ENCODE measurements around the gene DIAPH3.

DIAPH3 gene

GRCh38 chr13:59793107-59793506, 370.6 kb downstream of the DIAPH3 start:
- no peak for DNase-seq (ENCODE audit: low read depth in 1 of 2, low spot score in 1 of 2)

- no peak for DNase-seq (ENCODE audit: low read depth in 1 of 2, low spot score in 1 of 2)
Observed at GRCh38 chr13:59790626-59791025, 373.1 kb downstream of the DIAPH3 start.

- DNase-seq (ENCODE audit: low read depth in 1 of 2, low spot score in 1 of 2): no peak
Observed at GRCh38 chr13:59789558-59789957, 374.2 kb downstream of the DIAPH3 start.

- no peak for DNase-seq (ENCODE audit: low read depth in 1 of 2, low spot score in 1 of 2)
Observed at GRCh38 chr13:59787679-59788078, 376.0 kb downstream of the DIAPH3 start.

GRCh38 chr13:59782696-59783095, 381.0 kb downstream of the DIAPH3 start:
- no peak for DNase-seq (ENCODE audit: low read depth in 1 of 2, low spot score in 1 of 2)

- no peak for DNase-seq (ENCODE audit: low read depth in 1 of 2, low spot score in 1 of 2)
Observed at GRCh38 chr13:59780058-59780457, 383.7 kb downstream of the DIAPH3 start.

GRCh38 chr13:59776924-59777690, 386.6 kb downstream of the DIAPH3 start:
- no peak for DNase-seq (ENCODE audit: low read depth in 1 of 2, low spot score in 1 of 2)

GRCh38 chr13:59774491-59774971, 389.2 kb downstream of the DIAPH3 start:
- no peak for DNase-seq (ENCODE audit: low read depth in 1 of 2, low spot score in 1 of 2)

- no peak for DNase-seq (ENCODE audit: low read depth in 1 of 2, low spot score in 1 of 2)
Observed at GRCh38 chr13:59771272-59771671, 392.5 kb downstream of the DIAPH3 start.

GRCh38 chr13:59770451-59770850, 393.3 kb downstream of the DIAPH3 start:
- no peak for DNase-seq (ENCODE audit: low read depth in 1 of 2, low spot score in 1 of 2)

GRCh38 chr13:59766236-59766635, 397.5 kb downstream of the DIAPH3 start:
- DNase-seq (ENCODE audit: low read depth in 1 of 2, low spot score in 1 of 2): no peak

GRCh38 chr13:59755632-59756290, 408.0 kb downstream of the DIAPH3 start:
- no peak for DNase-seq (ENCODE audit: low read depth in 1 of 2, low spot score in 1 of 2)

GRCh38 chr13:59754411-59754810, 409.3 kb downstream of the DIAPH3 start:
- DNase-seq (ENCODE audit: low read depth in 1 of 2, low spot score in 1 of 2): no peak

- DNase-seq (ENCODE audit: low read depth in 1 of 2, low spot score in 1 of 2): no peak
Observed at GRCh38 chr13:59750860-59751259, 412.9 kb downstream of the DIAPH3 start.

- no peak for DNase-seq (ENCODE audit: low read depth in 1 of 2, low spot score in 1 of 2)
Observed at GRCh38 chr13:59748046-59748445, 415.7 kb downstream of the DIAPH3 start.

GRCh38 chr13:59747529-59747928, 416.2 kb downstream of the DIAPH3 start:
- no peak for DNase-seq (ENCODE audit: low read depth in 1 of 2, low spot score in 1 of 2)

- DNase-seq (ENCODE audit: low read depth in 1 of 2, low spot score in 1 of 2): no peak
Observed at GRCh38 chr13:59746291-59746962, 417.3 kb downstream of the DIAPH3 start.

GRCh38 chr13:59745392-59745788, 418.3 kb downstream of the DIAPH3 start:
- no peak for DNase-seq (ENCODE audit: low read depth in 1 of 2, low spot score in 1 of 2)

GRCh38 chr13:59744747-59745391, 418.9 kb downstream of the DIAPH3 start:
- DNase-seq (ENCODE audit: low read depth in 1 of 2, low spot score in 1 of 2): no peak

- no peak for DNase-seq (ENCODE audit: low read depth in 1 of 2, low spot score in 1 of 2)
Observed at GRCh38 chr13:59743195-59743594, 420.5 kb downstream of the DIAPH3 start.

GRCh38 chr13:59742467-59742866, 421.3 kb downstream of the DIAPH3 start:
- DNase-seq (ENCODE audit: low read depth in 1 of 2, low spot score in 1 of 2): no peak

- DNase-seq (ENCODE audit: low read depth in 1 of 2, low spot score in 1 of 2): no peak
Observed at GRCh38 chr13:59738921-59739320, 424.8 kb downstream of the DIAPH3 start.

Data from activated T-helper 1 cell treated with anti-CD3 and anti-CD28 coated beads, Interleukin-2, amount 50 U/mL, for 16 hours (primary cell).